ENCODE results near the gene RNMT. TPM values are rescaled to one million over a fixed set of nuclear protein-coding genes. Genes with fewer than 3 reads are reported as not detected.

The RNMT gene
- total and polyA plus RNA-seq, 8 donors: 9.0 to 73.5 (median 16.7) TPM

DNA sequence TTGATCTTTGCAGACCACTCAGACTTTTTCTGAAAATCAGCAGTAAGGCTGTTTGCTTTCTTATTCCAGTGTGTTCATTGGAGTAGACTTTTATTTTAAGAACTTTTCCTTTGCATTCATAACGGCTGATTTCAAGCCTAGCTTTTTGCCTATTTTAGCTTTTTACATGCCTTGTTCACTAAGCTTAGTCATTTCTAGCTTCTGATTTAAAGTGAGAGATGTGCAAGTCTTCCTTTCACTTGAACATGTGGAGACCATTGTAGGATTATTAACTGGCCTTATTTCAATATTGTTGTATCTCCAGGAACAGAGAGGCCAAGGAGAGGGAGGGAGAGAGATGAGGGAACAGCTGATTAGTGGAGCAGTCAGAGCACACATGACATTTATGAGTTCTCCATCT, 32.1 kb downstream of the RNMT start:
- H3K4me1 ChIP-seq: no peaks in the 10 kb centered on the region
- 68 to 88% (median 85%) methylated on average over 1 of the region's 1 CpG for WGBS, 5 donors
- H3K9me3 ChIP-seq: peaks cover 0 to 5% (median 0%) of the 10 kb centered on the region in 4 donors
- H3K27me3 ChIP-seq: no peaks in the 10 kb centered on the region
- DNase-seq: no peak
- no peak overlapping the region for H3K4me3 ChIP-seq
- H3K36me3 ChIP-seq: peaks cover 29 to 100% (median 95%) of the 10 kb centered on the region in 4 donors
- no peak for TF ChIP-seq EP300 (IDR thresholded peaks at IDR 0.05)
- TF ChIP-seq, protein P1, sequence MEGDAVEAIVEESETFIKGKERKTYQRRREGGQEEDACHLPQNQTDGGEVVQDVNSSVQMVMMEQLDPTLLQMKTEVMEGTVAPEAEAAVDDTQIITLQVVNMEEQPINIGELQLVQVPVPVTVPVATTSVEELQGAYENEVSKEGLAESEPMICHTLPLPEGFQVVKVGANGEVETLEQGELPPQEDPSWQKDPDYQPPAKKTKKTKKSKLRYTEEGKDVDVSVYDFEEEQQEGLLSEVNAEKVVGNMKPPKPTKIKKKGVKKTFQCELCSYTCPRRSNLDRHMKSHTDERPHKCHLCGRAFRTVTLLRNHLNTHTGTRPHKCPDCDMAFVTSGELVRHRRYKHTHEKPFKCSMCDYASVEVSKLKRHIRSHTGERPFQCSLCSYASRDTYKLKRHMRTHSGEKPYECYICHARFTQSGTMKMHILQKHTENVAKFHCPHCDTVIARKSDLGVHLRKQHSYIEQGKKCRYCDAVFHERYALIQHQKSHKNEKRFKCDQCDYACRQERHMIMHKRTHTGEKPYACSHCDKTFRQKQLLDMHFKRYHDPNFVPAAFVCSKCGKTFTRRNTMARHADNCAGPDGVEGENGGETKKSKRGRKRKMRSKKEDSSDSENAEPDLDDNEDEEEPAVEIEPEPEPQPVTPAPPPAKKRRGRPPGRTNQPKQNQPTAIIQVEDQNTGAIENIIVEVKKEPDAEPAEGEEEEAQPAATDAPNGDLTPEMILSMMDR (IDR thresholded peaks at IDR 0.05): no peak
- no peak for TF ChIP-seq POLR2A (IDR thresholded peaks at IDR 0.05)
- no peak for TF ChIP-seq POLR2AphosphoS5 (IDR thresholded peaks at IDR 0.05)
- no peak overlapping the region for H3K27ac ChIP-seq
- intact Hi-C loops (cut with DNase I; ENCODE audit: low total_unique reads): no loop called here

DNA sequence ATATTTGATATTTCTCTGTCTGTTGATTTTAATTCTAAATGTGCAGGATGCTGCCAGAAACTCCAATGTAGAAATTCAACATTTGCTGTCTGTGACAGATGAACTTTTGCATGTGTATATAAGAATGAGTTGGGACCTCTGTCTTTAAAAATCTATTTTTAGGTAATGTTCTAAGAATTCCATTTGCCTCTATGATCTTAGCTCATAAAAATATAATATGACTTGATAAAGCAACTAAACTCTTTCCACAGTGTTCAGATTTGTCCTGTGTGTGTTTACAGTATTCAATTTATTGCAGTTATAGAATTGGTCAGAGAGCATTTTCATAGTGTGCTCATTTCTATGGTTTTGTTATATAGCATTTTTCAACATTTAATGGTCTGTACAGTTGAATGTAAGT, 33.6 kb downstream of the RNMT start:
- intact Hi-C loops (cut with DNase I; ENCODE audit: low total_unique reads): no loop called here
- H3K4me1 ChIP-seq: no peaks in the 10 kb centered on the region
- no peaks in the 10 kb centered on the region for H3K27me3 ChIP-seq
- DNase-seq: no peak
- no peak overlapping the region for H3K27ac ChIP-seq
- TF ChIP-seq POLR2AphosphoS5 (IDR thresholded peaks at IDR 0.05) (no peak), EP300 (IDR thresholded peaks at IDR 0.05) (no peak), POLR2A (IDR thresholded peaks at IDR 0.05) (no peak)
- TF ChIP-seq, protein P1 (IDR thresholded peaks at IDR 0.05): no peak
- H3K36me3 ChIP-seq: peaks cover 25 to 100% (median 89%) of the 10 kb centered on the region in 4 donors
- H3K9me3 ChIP-seq: peaks cover 0 to 12% (median 4%) of the 10 kb centered on the region in 4 donors
- no peak overlapping the region for H3K4me3 ChIP-seq

DNA sequence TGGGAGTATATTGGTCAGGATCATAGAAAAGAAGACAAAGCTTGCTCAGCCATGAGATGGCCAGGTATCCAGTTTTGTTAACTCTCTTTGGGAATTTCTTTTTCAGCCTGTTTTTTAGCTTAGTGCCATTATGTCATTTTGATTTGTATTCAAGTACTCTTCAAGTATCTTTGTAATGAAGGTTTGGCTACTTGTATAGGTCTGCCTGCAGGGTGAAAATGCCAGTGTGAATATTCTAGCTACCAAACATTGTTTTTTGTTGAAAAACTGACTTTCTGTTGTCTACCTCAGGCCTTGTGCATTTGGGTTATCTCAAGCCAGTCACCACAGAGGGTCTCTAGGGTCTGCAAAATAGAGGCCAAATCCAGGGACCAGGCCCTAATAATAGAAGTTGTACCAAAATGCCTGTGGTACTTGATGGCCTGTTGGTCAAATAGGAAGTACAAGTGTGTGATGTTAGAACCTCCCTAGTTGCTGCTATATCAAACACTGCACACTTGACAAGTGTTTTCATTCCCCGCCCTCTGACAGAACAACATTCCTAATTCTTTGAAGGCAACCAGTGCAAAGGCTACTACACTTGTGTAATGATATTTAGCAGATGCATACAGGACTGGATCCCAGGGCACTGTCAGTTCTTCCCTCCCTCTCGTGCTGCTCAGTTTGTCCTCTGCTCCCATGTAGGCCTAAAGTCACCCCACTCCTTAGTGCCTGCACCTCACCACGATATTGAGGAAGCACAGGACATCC, 36.4 kb downstream of the RNMT start:
- H3K27ac ChIP-seq: no peak overlapping the region
- H3K4me3 ChIP-seq: no peak overlapping the region
- H3K9me3 ChIP-seq: peaks cover 7 to 38% (median 23%) of the 10 kb centered on the region in 4 donors
- TF ChIP-seq POLR2A (IDR thresholded peaks at IDR 0.05) (no peak), POLR2AphosphoS5 (IDR thresholded peaks at IDR 0.05) (no peak), EP300 (IDR thresholded peaks at IDR 0.05) (no peak)
- TF ChIP-seq, protein P1 (IDR thresholded peaks at IDR 0.05): no peak
- no peaks in the 10 kb centered on the region for H3K27me3 ChIP-seq
- peaks cover 16 to 79% (median 64%) of the 10 kb centered on the region in 4 donors for H3K36me3 ChIP-seq
- intact Hi-C loops (cut with DNase I; ENCODE audit: low total_unique reads): no loop called here
- WGBS, 5 donors: 95 to 98% (median 96%) methylated on average over 3 of the region's 3 CpGs
- H3K4me1 ChIP-seq: no peaks in the 10 kb centered on the region
- DNase-seq: no peak

DNA sequence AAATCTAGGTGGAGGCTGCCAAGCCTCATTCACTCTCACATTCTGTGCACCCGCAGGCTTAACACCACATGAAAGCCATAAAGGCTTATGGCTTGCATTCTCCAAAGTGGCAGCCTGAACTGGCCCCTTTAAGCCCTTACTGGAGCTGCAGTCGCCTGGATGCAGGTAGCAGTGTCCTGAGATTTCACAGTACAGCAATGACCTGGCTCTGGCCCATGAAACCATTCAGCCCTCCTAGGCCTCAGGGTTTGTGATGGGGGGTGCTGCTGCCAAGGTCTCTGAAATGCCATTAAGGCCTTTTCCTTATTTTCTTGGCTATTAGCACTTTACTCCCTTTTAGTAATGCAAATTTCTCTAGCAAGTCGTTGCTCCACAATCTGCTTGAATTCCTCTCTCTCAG, 48.6 kb downstream of the RNMT start:
- no peak for DNase-seq
- H3K36me3 ChIP-seq: no peaks in the 10 kb centered on the region
- no peak for TF ChIP-seq EP300 (IDR thresholded peaks at IDR 0.05)
- TF ChIP-seq, protein P1 (IDR thresholded peaks at IDR 0.05): no peak
- no peak for TF ChIP-seq POLR2AphosphoS5 (IDR thresholded peaks at IDR 0.05)
- no peak for TF ChIP-seq POLR2A (IDR thresholded peaks at IDR 0.05)
- intact Hi-C loops (cut with DNase I; ENCODE audit: low total_unique reads): no loop called here
- H3K27me3 ChIP-seq: no peaks in the 10 kb centered on the region
- H3K4me3 ChIP-seq: no peak overlapping the region
- peaks cover 0 to 9% (median 5%) of the 10 kb centered on the region in 4 donors for H3K9me3 ChIP-seq
- H3K4me1 ChIP-seq: no peaks in the 10 kb centered on the region
- WGBS, 5 donors: 64 to 71% (median 68%) methylated on average over 3 of the region's 3 CpGs
- no peak overlapping the region for H3K27ac ChIP-seq

Measured in stomach (tissue), 9 donors.